ENCODE results near the gene RPH3AL.
"Not testable (repeated sequence)": the region's sequence is repeated elsewhere in the genome, so short reads cannot be mapped to it uniquely, and the experiment has no call there.

RPH3AL gene

DNA sequence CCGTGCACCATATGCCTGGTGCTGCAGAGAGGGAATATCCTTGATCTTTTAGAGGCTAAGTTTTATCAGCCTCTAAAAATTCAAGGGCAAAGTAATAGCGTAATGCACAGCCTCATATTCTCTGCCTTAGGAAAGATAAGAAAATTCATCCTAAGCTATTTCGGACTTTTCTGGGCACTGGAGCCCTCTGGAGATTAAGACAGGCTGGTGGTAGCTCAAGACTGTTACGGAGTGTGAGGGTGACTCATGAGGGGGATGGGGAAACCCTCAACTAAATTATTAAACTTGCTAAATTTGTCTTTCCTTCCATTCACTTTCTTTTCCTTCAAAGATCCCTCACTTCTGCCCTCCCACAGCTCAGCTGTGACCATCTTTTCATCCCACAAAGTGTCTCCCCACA, 73.3 kb downstream of the RPH3AL start:
- no peak for DNase-seq

DNA sequence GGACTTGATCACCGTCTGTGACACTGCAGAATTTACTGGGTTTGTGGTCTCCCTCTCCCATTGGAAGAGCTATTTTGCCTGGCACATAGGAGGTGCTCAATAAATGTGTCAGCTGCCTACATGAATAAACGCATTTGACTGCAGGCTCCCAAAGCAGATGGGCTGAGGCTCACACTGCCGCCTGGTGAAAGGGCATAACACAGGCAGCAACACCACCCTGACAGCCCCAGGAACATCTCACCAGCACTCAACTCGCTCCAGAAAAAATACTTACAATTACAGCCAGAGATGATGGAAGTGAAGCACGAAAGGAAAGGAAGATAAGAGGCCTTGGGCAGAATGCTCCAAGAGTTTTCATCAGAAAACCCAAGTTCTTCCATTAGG, 73.9 kb downstream of the RPH3AL start:
- no peak for DNase-seq

GRCh38 chr17:278055-278675, 74.4 kb downstream of the RPH3AL start:
- no peak for DNase-seq

DNA sequence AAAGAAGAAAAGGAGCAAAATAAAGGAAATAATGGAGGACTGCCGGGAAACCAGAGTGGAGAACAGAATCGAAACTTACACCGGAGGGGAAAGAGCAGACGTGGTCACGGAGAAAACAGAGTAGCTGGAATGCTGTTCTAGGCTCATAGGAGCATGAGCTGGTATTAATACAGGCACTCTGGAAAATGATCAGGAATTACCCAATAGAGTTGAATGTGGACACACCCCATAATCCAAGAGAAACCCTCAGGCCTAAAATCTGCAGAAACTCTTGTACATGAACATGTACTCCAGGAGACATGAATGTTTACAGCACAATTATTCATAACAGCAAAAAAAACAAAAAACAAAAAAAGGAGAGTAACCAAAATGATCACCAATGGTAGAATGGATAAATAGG, 77.7 kb downstream of the RPH3AL start:
- DNase-seq, result no peak

DNA sequence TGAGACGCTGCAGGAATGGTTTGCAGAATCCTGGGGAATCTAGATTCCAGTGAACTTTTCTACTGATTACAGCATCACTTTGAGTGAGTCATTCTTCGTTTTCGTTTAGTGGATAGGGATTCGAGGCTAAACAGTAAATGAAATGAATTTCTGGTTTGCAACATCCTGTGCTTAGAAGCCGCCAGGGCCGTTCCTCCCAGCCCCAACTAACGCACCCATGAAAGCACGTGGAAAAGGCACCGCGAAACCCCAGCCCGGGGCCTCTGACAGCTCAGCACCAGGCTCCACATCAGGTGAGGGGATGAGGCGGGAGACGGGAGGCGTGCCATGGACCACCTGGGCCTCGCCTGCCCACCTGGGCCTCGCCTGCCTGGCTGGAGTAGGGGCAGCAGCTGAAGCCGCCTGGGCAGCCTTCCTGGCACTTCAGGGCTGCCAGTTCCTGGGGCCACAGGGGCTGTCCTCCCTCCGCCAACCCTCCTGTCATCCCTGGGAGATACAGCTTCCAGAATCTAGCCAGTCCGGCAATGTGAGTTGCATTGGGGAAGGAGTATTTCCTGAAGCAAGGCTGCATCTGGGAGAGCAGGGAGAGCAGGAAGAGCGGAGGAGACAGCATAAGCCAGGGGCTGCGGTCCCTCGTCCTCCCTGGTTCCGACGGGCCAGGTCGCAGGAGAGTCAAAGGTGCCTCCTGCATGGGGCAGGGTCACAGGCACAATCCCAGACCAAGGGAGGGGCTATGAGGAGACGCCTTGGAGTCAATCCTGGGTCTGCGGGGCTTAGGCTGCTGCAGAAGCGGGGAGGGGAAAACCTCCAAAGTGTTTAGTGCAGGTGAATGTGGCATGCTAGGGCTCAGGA, 78.4 kb downstream of the RPH3AL start:
- no peak for DNase-seq

GRCh38 chr17:272856-273255, 79.8 kb downstream of the RPH3AL start:
- DNase-seq, result not testable (repeated sequence)

DNA sequence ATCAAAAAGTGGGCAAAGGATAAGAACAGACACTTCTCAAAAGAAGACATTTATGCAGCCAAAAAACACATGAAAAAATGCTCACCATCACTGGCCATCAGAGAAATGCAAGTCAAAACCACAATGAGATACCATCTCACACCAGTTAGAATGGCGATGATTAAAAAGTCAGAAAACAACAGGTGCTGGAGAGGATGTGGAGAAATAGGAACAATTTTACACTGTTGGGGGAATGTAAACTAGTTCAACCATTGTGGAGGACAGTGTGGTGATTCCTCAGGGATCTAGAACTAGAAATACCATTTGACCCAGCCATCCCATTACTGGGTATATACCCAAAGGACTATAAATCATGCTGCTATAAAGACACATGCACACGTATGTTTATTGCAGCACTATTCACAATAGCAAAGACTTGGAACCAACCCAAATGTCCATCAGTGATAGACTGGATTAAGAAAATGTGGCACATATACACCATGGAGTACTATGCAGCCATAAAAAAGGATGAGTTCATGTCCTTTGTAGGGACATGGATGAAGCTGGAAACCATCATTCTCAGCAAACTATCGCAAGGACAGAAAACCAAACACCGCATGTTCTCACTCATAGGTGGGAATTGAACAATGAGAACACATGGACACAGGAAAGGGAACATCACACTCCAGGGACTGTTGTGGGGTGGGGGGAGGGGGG, 80.5 kb downstream of the RPH3AL start:
- DNase-seq, result not testable (repeated sequence)

DNA sequence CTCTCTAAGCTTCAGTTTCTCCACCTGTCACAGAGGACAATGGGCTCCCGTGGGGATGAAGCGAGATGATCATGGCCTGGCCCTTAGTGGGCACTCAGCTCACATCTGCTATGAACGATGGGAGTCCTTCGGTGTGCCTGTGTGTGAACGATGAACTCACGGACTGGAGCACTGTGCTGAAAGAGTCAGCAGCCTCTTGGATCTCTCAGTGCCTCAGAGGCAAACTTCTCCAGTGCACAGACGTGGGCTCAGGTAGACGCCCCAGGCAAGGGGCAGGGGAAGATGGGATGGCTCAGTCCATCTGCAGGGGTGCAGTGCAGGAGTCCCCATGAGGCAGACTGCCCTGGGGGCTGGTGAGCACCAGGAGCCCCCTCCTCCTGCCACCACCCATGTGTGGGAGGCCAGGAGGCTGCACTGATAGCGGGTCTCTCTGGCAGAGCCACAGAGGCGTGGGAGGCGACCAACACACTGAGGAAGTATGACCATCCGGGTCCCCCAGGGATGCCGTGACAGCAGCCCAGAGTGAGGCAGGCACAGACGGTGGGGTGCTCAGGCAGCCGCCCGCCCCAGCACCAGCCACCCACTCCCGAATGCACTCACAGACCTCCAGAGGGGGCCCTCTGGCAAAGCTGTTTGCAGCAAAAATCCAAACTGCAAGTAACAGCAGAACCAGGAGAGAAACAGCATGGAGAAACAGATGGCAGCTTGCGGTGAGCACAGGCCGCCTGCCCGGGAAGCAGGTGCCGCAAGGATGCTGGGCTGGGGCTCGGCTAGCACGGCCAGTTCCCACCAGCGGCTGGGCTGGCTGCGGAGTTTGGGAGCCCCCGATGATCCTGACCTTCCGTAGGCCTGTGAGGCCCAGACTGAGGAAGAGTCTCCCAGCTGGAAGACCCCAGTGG, 82.7 kb downstream of the RPH3AL start:
- no peak for DNase-seq

DNA sequence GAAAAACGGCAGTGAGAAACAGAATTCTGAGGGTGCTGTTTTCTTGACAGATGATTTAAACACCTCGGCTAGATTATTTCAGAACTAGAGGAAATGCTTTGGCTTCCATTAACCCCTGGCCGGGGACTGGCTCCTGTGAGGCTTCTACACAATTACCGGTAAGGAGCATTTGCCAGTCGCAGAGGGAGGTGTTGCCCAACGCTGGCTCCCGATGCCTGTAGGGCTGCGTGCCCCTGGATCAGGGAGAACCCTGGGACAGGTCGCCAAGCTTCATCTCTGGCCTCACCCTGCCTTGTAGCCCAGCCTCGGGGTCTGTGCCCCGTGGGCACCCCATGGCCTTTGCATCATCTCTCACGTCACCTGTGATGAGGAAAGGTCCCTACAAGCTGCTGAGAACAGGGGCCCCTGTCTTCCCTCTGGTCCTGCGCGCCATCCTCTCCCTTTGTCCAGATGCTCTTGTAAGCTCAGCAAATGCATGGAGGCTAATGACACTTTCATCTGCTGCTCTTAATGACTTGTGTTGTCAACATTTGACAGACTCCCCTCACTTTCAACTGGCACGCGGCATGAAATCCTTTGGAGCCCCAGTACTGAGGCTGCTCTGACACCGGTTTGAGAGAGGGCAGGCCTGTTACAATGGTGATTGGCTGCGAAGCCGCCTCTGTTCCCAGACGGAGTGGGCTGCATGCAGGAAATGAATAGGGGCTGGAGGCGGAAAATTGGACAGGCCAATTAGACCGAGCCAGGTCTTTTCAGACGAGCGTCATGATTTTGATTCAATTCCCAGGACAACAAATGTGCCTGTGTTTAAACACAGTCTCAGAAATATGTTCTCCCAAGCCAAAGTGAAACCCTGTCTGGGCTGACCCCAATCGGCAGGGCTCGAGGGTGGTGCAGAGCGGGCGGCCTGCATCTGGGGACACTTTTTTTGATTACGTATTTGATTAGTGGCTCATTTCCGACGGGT, 85.6 kb downstream of the RPH3AL start:
- DNase-seq, result no peak

- DNase-seq, result no peak
These were observed 86.4 kb downstream of the RPH3AL start for GRCh38 chr17:266219-266618.

DNA sequence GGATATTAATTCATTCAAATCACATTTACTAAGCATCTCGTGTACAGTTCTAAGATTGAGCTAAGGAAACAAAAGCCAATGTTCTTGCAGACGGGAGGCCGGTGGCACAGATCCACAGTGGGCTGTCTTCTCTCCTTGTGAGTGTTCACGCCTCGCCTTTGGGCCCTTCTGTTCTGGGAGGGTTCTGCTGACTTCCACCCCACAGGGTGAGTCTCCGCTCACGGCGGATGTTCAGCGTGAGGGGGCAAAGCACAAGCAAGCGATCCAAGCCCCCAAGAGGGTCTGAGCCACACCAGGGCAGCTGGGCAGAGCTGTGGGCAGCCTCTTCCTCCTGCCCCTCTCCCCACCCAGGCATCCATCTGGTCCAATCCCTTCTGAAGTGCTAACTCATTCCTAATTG, 86.9 kb downstream of the RPH3AL start:
- DNase-seq, result no peak

DNA sequence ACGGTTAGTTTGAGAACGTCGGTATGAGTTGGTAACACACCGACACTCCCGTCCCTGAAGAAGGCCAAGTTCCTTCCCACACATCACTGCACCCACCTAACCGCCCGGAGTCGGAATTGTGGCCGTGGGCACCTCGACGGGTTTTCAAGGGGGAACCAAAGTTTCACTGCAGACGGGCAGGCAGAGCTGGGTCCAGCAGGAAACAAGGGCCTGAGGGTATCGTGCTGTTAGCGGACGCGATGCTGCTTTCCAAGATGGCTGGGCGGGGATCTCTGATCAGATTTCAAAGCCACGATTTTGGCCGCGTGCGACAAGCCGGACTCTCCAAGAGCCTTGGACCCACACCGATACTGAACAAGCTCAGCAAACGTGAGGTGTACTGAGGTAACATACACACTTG, 88.8 kb downstream of the RPH3AL start:
- no peak for DNase-seq

GRCh38 chr17:263271-263670, 89.3 kb downstream of the RPH3AL start:
- DNase-seq, result no peak

- DNase-seq, result no peak
These were observed 91.0 kb downstream of the RPH3AL start for GRCh38 chr17:261635-262034.

DNA sequence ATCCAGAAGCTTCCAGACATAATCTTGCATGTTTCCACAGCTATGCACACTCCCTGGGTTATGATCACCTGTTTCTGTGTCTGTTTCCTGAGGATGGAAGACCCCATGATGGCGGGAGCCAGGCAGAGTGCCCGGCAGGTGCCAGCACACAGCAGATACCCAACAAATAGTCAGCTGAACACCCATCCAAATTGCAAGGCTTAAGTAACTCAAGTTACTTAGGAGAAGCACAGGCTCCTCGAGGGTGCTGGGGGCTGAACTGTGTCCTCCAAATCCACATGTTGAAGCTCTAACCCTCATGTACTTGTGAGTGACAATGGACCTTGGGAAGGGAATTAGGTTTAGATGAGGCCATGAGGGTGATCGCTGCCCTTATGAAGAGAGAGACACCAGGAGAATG, 91.7 kb downstream of the RPH3AL start:
- DNase-seq, result no peak

DNA sequence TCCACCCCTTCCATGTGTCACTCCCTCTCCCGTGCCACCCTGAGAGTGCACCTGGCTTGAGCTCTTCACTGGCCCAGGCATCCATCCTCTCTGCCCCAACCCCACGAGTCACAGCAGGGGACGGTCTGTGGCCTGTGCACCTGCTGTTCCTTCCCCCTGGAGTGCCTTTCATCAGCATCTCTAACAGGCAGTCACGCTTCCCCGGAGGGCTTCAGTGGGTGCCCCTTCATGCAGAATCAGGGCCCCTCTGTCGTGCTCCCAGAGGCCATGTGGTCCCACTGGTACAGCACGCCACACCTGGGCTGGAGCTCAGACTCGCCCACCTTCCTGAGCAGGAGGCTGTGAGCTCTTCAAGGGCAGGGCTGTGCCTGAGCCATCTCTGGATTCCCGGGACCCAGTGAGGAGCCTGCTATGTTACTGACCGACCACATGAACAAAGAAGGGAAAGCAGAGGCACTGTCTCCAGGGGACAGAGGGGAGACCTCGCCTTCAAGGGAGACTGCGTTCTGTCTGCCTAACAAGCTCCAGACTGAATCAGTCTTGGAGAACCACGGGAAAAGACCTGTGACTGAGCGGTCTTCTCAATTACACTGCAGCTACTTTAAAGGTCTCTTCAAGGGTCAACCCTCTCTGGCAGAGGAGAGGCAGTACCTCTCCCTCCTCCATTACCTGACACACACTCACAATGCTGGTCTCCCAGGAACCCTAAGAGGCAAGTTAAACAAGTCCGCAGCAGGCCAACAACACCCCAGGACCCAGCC, 92.4 kb downstream of the RPH3AL start:
- no peak for DNase-seq

DNA sequence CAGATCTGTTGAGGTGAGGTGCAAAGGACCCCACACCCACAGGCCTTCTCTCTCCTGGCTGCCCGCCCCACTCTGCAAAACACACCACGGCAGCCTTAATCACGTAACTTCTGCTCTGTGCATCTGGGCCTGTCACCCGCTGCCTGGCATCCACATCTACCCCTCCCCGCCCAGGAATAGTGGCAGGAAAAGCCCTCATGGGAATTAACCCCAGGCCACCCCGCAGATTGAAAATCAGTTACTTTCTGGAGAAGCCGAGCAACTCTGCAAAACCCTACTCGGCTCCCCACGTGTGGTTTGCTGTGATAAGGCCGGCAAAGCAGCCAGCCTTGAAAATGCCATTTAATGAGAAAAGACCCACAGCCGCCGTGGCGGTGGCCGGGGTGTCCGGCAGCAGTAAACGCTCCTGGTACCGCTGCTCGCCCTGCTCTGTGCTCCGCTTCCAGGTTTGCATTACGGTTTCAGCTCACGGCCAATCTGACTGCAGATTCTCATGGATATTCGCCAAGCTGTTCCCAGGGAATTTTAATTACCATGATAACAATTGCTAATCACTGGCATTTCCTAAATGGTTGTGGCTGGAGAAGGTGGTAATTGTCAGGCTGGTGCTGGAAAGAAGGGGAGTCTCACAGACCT, 93.1 kb downstream of the RPH3AL start:
- no peak for DNase-seq

DNA sequence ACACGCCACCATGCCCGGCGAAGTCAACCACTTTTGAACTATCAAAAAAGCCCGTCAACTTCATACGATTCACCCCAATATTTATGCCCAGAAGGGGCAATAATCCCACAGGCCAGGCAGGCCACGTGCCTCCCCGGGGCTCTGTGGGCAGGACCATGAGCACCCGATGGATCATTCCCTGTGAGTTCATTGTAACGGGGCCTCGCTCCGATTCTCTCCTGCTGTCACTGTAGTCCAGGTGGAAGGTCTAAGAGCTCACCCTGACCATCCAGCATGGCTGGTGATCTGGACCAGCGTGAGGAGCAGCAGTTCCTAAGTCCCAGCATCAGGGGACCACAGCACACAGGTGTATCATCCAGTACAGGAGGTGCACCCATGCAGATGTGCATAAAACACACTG, 93.7 kb downstream of the RPH3AL start:
- DNase-seq, result no peak

DNA sequence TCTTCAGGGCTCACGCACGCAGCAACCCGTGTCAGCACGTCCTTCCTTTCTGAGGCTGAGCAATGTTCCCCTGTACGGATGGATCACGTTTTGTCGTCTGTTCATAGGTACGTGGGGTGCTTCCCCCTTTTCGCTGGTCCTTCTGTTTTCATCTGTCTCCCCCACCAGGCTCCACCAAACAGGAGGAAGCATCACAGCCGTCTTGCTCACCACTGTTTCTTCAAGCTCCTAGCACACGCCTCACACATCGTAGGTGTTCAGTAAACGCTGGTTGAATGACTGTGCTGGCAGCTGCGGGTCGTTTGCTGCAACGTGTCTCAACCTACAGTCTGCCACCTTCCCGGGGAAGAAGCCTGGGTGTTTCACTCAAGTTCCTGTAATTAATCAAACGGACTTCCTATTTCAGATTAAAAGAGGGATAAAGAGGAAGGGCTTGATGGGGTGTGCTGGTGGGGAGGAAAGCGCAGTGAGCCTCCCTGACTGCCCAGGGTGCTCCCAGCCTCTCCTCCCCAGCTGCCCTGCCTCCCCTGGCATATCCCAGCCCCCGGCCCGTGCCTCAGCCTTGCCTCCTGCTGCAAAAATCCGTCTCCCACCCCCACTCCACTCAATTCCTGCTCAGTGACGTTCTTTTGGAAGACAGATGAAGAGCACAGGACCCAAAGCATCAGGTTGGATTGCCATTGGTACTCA, 94.4 kb downstream of the RPH3AL start:
- DNase-seq, result no peak

Data from stimulated activated CD8-positive, alpha-beta memory T cell treated with anti-CD3 and anti-CD28 coated beads, Interleukin-4, amount 100 ng/mL, for 48 hours (primary cell).